GM10847 (cell line): ENCODE data around the gene MBTPS2.

Source experiments
- POLR2A ChIP-seq: IDR thresholded peaks from 2 replicates; pipeline ENCODE4 v1.6.1; 2011; ENCODE audit not compliant: insufficient read length; ENCODE audit errors: extremely low read depth

MBTPS2 gene

DNA sequence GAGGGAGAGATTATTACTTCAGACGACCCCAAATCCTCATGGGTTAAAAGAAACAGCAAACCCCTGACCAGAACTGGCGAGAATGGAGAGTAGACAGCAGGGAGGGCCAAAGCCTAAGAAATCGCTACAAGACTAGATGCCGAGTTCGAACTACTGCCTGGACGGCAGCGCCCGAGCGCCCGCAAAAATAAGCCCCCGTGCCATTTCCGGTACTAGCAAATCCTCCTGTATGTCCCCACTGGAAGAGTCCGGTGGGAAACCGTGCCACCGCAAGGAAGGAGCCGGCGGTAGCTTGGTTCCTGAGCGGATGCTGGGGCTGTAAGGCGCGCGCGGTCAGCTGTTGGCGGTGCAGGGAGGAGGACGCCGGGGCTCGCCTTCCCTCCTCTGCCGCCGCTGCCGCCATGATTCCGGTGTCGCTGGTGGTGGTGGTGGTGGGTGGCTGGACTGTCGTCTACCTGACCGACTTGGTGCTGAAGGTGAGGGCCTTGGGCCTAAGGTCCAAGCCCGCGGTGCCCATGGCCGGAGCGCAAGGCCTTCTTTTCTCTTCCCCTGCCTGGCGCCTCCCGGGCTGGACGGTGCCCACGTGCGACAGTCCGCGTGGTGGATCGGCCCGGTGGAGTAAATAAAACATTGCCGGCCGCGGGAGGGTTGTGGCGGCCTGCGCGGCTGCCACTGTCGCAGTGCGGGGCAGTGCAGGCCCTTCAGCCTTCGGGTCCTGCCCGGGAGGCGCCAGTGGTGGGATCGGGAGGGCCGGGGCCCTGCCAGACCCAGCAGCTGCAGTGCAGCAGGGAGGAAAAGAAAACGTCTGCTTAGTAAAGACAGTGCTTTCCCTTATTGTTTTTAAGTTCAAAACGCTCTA, at the start of gene MBTPS2:
Gene MBTPS2, plus strand, starts transcription at position 284 of the 859 bp plus-strand sequence. Its CDS starts 118 bp downstream, at position 402.
- peak; percentile 46 for TF ChIP-seq POLR2A

DNA sequence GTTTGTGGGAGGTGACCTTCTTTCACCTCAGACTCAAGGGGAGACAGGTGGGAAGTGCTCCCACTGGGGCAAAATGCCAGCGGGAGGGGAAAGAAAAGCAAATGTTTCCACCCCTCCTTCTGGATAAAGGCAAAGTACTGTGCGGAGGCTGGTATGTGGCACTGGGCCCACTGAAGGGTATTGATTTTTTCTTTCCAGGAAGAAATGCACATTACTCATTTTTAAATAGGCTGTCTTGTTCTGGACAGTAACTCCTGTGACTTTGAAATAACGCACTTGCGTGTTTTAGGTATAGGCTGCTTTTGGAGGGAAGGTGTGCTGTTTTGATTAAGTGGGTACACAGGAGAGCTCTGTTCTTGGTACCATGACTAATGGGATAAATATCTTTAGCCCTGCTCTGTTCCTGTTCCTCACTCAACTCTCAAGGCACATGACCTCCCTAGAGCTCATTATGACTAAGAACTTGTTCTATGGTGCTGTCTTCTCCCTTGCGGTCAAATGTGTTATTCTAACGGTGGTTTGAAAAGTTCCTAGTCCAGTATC, 40.7 kb upstream of the MBTPS2 start:
- no peak for TF ChIP-seq POLR2A

DNA sequence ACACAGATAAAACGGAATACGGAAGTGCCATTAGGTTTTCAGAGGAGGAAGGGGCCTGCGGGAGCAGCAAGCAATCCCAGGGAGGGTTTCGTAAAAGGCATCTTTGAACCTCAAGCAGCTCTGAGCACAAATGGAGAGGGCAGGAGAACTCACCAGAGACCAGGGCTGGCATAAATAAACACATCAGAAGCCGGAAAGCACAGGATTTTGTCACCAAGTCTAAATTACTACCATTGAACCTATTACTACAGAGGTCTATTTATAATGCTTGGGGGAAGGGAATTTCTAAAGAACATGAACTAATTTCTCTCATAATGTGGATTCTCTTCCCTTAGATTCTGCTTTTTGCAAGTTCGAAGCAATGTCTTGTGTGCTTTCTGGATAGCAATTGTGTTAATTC, 39.6 kb upstream of the MBTPS2 start:
- no peak for TF ChIP-seq POLR2A

DNA sequence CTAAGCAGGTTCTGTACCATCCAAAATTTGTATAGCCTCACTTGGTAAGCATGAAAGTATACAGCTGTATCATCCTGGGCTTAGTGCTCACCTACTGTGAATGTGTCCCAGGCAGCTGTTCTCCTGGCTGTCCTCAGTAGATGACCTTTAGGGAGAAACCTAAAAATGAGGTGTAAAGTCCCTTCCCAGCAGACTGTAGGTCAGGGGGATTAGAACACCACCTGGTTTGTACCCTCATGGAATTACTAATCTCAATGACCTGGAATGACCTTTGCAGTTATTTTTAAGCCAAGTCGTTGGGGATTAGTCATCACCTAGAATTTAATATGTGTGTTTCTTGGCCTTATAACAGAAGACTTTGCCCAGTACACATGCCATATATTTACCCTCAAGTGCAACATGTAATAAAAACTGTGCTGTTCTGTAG, 39.1 kb upstream of the MBTPS2 start:
- TF ChIP-seq POLR2A = no peak

DNA sequence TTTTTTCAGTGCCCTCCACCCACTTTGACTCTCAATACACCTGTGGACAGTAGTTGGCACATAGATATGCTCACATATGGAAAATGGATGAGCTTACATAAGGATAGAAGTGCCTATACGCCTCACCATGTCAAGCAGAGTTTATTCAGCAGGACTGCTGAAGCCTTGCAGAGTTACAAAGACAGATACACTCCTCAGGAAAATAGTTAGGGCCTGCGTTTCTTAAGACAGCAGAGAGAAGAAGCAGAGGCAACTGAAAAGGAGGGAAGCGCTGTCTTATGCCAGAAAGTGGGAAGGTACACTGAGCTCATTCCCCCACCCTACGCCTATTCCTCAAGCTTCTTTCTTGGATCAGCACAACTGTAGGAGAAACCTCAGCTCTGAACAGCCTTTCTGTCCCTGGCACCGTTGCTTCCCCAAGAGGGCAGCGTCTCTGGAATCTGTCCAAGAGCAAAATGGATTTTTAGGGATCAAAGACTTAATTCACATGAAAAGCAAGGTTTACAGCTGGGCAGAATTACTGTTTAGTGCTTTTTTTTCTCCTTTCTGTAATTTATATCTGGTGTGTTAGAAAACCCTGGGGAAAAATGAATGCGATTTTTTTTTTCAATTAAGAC, 37.3 kb upstream of the MBTPS2 start:
- TF ChIP-seq POLR2A = no peak

DNA sequence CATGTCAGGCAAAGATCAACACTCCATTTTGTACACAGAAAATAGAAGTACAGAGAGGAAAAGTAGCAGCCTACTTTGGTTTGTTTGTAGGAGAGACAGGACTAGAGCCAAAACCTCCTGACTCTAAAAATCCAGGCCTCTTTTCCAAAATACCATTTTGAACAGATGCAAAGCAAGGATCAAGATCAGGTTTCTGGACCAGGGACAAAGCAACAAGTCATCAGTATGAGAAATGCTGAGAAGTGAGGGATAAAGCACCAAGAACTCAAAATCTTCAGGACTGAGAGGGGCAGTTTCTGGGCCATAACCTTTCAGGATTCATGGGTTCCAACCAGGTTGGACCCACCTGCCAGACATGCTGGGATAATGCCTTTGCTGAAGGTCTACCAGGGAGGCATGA, 36.6 kb upstream of the MBTPS2 start:
- no peak for TF ChIP-seq POLR2A

DNA sequence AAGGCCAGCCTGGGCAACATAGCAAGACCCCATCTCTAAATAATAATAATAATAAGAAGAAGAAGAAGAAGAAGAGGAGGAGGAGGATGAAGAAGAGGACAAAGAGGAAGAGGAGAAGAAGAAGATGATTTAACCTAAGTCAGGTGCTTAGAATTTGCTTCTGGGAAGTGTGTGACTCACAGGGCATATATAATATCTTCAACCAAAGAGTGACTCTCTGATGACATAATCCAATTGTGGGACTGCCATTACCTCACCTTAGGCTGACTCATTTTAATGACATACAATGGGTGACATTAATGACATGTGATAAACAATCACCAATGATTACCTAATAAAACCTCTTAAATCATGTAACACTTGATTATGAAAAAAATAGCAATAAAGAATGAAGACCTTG, 32.7 kb upstream of the MBTPS2 start:
- TF ChIP-seq POLR2A = no peak

DNA sequence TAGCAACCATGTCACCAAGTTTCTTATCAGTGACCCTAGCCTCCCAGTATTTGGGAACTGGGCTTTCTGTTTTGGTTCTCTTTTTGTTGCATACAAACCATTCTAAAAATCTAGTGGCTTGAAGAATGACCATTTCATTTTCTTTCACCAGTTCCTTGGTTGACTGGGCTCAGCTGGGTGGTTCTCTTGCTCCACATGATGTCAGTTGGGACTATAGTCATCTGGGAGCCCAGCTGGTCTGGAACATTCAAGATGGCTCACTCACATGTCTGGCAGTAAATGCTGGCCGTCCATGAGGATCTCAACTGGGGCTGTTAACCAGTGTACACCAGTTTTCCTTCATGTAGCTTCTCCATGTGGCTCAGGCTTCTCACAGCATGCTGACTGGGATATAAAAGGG, 27.6 kb upstream of the MBTPS2 start:
- no peak for TF ChIP-seq POLR2A

DNA sequence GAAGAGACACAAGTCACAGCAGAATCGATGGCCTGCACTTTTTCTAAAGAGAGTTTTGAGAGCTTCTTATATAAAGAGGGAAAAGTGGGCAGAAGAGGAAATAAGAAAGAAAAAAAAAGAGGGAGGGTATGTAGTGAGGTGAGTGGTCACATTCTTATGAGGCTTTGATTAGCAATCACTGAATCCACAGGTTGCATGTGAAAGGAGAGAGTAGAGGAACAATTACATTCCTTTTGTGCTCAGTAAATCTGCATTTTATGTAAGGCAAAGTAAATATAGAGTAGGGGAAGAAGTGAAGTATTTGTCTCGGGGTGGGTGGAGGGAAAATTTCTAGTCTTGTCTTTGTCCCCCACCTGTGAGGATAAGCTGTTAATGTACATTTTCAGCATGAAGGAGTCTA, 26.8 kb upstream of the MBTPS2 start:
- TF ChIP-seq POLR2A = no peak

DNA sequence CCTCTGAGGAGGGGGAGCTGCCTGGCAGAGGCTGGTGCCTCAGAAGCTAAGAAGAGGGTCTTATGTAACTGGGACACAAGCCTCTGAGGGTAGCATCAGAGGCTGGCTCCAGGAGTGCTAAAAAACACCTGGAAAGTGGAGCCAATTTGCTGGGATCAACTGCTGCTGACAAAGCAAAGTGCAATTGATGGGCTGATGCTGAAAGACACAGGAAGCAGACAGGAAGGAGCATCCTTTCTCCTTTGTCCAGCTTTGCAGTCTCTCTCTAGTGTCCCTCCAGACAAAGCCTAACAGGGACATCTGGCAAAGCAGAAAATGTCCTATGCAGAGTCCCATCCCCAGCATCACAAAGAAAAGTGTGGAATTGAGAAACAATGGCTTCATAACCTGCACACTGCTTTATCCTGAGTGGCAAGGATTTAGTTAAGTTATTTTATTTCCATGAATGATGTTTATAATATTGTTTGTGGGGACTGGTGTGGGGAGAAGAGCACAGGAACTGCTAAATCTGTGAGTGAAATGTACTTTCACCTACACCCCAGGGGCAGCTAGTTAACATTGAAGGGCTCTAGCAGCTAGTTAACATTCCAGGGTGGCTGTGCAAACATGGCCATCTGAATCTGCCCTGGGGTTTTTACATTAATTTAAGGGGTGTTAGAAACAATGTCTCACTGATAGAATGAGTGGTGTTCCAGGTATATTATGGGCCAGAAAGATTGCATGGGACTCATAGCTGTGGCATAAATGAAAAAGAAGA, 25.6 kb upstream of the MBTPS2 start:
- TF ChIP-seq POLR2A = no peak

DNA sequence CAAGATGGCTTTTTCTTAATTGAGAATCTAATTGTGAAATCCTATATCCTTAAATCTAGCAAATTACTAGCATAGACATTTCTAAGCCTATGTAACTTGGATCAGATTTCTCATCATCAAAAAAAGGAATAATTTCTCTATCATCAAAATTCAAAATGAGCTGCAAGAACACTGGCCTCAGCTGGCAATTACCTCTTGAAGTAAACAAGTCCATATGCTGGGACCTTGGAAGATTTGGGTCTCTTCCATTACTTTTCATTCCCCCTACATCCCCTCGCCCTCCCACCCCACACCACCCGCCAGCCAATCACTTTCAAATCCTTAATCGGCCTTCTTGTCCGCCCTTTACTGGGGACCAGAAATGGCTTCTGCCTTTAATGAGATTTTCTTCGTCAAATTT, 23.3 kb upstream of the MBTPS2 start:
- TF ChIP-seq POLR2A = no peak

DNA sequence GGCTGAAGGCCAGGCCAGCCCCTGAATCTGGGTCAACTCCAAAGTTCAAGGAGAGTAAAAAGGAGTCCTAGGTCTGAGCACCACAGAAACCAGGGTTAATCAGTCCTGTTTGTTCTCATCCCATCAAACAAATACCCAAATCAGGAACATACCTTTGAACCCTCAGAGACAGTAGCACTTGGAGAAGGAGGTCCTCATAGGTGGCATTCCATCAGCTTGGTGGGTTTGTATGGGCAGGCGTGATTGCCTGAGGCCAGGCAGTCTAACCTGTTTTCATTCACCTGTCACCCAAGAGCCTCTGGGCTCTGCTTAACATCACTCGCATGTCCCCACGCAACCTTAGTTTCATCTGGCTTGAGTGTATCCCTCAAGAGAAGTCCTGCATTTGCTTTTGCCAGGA, 17.5 kb upstream of the MBTPS2 start:
- TF ChIP-seq POLR2A = no peak

DNA sequence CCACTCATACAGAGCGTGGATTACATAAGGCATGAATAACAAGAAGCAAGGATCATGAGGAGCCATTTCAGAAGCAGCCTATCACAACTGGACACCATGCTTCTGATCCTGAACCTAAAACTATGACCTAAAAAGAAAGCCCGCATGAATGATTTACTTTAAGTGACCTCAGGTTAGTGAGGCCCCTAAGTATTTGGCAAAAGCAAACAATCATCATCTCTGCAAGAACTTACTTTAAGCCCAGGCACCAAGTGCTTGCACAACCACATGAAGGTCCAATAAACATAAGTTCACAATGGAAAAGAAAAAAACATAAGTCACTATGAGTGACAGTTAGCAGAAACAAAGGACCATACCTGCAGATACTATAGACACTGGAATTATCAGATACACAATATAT, 7.9 kb upstream of the MBTPS2 start:
- TF ChIP-seq POLR2A = no peak

DNA sequence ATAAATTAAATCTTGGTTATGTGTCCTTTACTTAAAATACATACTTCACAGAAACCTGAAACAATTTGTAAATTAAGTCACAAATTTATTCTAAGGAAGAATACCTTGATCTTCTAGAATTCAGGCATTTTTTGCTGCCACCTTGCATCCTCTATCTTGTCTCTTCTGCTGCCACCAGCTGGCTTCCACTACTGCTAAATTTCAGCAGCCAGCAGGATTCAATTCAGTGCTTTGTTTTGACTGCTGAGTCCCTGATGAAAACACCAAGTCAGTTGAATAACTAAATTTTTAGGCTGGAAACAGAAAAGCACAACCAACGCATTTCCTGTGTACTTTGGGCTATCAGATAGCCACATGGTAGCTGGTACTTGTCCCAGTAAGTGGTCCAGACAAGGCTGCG, 2.4 kb upstream of the MBTPS2 start:
- TF ChIP-seq POLR2A = no peak

DNA sequence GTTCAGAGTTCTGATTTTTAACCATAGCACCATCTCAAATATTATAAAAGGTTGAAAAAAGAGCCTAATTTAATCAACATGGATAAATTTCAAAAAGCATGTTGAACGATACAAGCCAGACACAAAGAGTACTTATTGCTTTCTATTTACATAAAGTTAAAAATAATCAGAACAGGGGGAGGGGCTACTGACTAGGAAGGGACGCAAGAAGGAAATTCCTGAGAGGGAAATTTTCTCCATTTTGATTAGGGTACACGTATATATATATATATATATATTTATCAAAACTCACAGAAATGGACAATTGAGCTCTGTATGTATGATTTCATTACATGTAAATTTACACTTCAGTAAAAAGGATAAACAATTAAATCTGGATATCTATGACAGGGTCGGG, 482 bp upstream of the MBTPS2 start:
- TF ChIP-seq POLR2A = no peak

DNA sequence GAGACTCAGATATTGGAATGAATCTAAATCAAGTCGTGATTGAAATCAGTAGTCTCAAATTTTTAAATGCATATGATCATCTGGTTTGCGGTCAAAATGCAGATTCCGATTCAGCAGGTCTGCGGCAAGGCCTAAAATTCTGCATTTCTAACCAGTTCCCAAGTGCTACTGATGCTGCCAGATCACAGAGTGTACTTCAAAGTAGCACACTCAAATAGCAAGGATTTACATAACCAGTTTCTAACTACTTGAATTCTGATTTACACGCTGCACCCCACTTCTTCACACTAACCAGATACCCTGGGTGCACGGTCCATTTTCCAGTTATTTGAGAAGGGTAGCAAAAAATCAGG, 752 bp downstream of the MBTPS2 start:
- no peak for TF ChIP-seq POLR2A
